NCI-H510A (cell line): ENCODE measurements around the gene YIPF6.
"Not testable (repeated sequence)": the region's sequence is repeated elsewhere in the genome, so short reads cannot be mapped to it uniquely, and the experiment has no call there.

Experiments used
- DNase-seq: peaks from one replicate; lab custom pipeline; 2025; lab: John Stamatoyannopoulos, UW

Gene YIPF6

DNA sequence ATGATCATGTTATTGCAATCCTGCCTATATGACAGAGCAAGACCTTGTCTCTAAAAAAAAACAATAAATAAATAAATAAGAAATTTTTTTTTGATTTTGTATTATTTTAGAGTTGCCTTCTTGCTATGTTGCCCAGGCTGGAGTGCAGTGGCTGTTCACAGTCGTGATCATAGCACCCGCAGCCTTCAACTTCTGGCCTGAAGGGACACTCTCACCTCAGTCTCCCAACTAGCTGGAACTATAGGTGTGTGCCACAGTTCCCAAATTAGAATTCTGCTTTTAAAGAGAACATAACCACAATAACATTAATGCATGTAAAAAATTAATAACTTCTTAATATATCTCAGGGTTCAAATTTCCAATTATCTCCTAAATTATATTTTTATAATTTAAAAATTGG, 7.8 kb downstream of the YIPF6 start:
- DNase-seq, result no peak

DNA sequence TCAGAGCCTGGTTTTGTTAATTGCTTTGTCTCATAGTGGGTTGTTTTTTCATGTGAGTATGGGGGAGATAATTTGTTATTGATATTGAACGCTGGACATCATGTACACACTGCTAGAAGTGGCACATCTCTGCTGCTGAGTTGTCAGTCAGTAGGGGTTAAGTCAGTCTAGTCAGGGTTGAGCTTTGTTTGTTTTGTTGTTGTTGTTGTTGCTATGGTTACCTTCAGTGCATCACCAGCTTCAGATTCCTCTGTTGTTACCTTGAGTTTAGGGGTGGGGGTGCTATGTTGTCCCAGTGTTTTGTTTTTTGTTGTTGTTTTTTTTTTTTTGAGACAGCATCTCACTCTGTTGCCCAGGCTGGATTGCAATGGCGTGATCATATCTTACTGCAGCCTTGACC, 9.9 kb downstream of the YIPF6 start:
- no peak for DNase-seq

DNA sequence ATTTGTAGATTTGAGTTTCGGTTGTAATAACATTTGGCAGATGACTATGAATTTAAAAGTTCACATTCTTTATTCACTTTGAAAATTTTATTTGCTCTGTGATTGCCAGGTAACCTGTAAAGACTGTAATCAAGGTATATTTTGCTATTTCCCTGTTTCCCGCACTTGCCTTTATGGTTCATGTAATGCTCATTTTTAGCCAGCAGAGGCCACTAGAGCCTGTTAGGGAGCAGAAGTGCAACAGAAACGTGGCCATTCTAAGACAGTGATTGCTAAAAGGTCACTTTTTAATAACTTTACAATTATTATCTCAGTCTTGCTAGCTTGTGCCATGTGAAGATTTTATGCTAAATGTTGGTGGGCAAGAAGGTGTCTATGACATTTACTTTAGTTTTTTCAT, 12.4 kb downstream of the YIPF6 start:
- DNase-seq, result no peak

DNA sequence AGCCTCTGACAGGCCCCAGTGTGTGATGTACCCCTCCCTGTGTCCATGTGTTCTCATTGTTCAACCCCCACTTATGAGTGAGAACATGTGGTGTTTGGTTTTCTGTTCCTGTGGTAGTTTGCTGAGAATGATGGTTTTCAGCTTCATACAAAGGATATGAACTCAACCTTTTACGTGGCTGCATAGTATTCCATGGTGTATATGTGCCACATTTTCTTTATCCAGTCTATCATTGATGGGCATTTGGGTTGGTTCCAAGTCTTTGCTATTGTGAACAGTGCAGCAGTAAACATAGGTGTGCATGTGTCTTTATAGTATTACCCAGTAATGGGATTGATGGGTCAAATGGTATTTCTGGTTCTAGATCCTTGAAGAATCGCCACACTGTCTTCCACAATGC, 25.8 kb downstream of the YIPF6 start:
- not testable (repeated sequence) for DNase-seq

DNA sequence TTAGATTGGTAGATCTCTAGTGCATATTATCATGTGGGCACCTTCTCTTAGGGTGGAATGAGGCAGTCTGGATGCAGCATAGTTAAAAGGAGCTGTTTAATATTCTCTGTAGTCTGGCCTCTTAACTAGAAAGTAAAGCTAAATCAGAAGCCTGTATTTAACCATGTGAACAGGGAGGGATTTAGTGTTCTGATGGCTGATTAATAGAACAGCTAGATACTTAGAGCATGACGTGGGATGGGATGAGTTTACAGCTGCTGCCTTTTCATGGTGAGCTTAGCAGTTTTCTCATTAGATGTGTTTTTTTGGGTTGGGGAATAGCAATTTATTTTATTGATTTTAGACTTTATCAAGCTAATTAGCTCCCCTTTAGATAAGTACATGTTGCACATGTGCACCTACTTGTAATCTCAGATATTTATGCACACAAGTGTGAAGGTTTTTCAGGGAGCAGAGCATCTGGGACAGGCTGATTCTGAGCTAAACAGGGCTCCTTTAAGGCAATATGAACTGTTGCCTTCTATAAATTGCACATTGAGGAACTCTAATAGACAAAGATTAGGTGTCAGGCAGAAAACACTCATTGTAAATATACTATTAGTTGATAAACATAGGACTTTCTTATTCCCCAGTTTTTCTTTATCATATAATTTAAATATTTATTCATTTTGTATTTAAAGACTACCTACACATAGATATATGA, 34.1 kb downstream of the YIPF6 start:
- no peak for DNase-seq

DNA sequence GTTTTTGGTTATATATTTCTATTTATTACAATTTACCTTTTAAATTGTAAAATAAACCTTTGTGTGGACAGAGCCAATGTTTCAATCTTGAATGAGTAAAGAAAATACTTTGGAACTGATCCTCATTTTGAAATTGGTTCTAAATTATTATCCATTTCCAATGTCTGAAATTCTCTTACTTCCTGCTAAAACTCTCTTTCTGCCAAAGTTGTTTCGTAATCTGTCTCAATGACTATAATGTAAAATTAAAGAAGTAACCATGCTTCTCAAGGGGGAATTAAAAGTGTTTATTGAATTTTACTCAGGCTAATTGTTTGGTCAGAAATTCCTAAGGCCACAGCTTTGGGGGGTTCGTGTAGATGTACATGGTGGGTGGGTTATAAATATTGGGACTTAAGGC, 34.8 kb downstream of the YIPF6 start:
- no peak for DNase-seq

DNA sequence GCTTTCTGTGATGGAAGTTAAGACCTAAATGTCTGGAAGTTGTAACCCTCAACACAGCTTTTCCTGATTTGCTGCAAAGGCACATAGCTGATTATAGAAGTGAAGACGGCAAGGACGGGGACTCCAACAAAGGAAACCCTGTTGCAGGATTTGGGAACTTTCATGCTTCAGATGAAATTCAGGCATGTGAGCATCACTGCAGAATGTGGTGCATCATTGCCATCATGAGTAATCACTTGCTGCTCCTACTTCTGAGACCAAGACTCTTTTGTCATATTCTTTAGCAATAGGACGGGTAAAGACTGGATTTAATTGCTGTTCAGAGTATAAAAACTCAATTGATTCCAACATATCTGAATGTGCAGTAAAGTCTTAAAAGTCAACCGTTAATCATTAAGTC, 35.8 kb downstream of the YIPF6 start:
- no peak for DNase-seq

DNA sequence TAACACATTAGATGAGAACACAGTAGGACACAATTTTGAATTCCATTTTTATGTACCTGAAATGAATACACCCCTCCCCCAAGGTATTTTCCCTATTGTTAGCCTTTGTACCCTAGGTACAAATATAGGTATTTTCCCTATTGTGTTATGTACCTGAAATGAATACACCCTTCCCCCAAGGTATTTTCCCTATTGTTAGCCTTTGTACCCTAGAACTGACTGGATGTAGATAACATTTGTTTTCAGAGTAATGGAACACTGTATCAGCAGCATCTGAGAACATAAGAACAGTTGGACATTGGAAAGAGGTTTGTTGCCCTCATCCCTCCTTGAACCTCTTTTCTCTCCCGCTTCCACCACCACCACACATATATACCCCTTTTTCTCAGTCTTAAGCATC, 37.6 kb downstream of the YIPF6 start:
- DNase-seq, result no peak

DNA sequence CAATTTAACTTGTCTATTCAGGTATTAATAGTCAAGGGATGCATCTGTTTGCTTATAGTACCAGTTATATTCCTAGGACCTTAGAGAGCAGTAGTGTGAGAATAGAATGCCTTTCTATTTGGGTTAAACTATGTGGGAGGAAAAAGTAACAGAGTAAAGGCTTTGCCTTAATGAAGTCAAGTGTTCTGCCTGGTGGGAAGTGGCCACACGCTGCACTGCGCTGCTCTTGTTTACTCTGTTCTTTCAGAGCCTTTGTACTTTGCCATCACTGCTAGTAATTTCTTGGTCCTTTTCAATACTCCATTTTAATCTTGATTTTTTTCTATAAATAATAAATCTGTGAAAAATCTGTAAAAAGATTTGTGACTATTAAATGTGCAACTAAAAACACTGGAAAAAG, 38.0 kb downstream of the YIPF6 start:
- no peak for DNase-seq

DNA sequence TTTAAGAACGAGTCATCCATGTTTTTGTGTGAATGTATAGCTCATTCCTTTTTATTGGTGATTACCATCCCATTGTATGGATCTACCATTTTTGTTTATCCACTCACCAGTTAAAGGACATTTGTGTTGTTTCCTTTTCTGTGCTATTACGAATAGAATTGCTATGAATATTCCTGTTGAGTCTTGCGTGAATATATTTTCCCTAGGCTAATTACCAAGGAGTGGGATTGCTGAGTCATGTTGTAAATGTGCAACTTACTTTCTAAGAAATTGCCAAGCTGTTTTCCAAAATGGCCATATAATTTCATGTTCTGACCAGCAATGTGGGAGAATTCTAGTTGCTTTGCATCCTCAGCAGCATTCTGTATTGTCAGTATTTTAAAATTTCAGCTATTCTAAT, 51.3 kb downstream of the YIPF6 start:
- no peak for DNase-seq

DNA sequence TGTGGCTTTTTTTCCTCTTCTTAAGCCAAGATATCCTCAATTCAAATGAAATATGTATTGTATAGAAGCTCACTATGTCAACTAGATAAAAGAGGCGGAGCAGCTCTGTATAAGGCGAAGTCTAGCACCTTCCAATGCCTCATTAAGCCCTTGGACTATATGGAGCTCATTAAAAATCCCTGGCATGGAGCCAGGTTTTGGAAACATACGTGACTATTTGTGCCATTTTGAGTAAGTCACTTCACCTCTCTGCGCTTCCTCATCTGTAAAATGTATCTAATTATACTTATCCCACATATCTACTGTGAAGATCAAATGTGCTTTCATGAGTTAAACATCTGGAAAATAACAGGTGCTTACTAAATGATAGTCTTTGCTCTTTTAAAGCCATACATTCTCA, 57.2 kb downstream of the YIPF6 start:
- no peak for DNase-seq

DNA sequence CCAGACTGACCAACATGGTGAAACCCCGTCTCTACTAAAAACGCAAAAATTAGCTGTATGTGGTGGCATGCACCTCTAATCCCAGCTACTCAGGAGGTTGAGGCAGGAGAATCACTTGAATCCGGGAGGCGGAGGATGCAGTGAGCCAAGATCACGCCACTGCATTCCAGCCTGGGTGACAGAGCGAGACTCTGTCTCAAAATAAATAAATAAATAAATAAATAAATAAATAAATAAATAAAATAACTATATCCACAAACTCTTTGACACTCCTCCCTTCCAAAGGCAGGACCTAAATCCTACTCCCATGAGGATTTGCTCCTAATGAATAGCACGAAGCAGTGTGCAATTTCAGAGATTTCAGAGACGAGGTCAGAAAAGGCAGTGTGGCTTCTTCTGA, 58.3 kb downstream of the YIPF6 start:
- DNase-seq, result not testable (repeated sequence)

DNA sequence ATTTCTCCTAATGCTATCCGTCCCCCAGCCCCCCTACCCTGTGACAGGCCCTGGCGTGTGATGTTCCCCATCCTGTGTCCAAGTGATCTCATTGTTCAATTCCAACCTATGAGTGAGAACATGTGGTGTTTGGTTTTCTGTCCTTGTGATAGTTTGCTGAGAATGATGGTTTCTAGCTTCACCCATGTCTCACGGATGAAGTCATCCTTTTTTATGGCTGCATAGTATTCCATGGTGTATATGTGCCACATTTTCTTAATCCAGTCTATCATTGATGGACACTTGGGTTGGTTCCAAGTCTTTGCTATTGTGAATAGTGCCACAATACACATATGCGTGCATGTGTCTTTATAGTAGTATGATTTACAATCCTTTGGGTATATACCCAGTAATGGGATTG, 61.1 kb downstream of the YIPF6 start:
- DNase-seq, result not testable (repeated sequence)

DNA sequence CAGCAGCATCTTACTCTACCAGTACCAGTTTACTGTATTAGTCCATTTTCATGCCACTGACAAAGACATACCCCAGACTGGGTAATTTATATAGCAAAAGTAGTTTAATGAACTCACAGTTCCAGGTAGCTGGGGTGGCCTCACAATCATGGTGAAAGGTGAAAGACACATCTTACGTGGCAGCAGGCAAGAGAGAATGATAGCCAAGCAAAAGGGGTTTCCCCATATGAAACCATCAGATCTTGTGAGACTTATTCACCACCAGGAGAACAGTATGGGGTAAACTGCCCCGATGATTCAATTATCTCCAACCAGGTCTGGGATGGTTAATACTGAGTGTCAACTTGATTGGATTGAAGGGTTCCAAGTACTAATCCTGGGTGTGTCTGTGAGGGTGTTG, 69.3 kb downstream of the YIPF6 start:
- no peak for DNase-seq

DNA sequence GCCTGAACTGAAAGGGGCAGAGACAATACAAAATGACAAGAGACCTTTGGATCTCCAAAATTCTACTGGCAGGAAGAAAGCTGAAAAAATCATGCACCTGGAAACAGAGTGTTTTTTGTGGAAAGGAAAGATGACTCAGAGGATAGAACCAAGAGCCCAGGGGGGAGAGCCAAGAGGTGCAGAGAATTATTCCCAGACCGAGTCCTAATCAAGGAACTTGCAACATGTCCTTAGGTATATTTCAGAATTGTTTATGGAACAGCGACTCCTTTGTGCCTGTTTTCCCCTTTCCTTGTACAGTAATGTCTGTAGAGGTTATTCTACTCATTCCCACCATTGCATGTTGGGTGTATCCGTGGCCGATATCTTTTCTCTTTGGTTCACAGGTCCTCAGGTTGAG, 71.7 kb downstream of the YIPF6 start:
- no peak for DNase-seq

DNA sequence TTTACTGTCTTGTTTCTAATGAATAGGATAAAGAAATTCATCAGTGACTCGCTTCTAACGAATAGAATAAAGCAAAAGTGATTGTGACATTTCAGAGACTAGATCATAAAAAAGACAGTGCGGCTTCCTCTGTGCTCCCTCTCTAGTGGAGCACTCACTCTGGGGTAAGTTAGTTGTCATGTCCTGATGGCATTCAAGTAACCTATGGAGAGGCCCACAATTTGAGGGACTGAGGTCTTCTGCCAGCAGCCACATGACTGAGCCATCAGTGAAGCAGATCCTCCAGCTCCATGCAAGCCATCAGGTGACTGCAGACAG, 72.4 kb downstream of the YIPF6 start:
- no peak for DNase-seq

DNA sequence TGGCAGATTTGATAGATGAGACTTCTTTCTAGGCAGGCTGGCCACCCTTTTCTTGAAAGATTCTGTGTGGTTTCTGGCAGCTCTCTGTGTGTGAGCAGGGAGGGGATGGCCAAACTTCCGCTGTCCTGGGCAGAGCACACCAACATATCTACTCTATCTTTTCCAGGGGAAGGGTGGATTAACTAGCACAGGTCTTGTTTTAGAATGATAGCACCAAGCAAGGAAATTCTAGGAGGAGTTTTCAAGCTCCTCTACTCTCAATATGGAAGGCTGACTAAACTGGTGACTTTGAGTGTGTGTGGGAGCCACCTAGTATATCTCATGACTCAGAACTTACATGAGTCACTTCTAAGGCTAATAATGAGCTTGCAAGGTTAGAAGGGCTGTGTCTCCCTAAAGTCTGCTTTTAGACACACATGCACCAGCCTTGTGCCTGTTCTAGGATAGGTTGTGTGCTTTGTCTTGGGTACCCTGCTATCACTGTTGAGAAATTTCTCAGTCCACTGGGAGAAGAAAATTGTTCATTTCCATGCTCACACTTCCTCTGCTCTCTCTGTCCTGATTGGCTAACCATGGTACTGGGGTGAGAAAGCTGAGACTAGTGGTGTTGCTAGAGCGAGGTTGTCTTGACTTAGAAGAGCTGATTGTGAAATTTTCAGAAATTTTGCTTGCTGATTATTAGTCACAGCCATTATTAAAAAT, 72.9 kb downstream of the YIPF6 start:
- no peak for DNase-seq

DNA sequence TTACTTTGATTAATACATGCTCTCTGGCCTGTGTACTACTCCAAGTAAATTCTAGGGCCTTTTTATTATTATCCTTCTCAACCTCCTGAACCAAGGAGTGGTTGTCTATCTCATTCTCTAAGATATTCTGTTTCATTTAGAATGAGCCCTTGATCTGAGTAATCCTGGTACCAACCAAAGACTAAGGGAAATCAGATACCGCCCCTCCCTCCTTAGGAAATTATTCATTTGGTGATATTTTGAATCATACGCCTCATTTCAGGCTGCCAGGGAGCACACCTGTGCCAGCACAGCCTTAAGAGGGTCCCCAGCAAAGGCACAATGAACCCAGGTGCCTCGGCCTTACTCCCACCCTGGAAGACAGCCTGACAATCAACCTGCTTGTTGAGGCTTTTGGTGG, 75.4 kb downstream of the YIPF6 start:
- DNase-seq, result no peak

DNA sequence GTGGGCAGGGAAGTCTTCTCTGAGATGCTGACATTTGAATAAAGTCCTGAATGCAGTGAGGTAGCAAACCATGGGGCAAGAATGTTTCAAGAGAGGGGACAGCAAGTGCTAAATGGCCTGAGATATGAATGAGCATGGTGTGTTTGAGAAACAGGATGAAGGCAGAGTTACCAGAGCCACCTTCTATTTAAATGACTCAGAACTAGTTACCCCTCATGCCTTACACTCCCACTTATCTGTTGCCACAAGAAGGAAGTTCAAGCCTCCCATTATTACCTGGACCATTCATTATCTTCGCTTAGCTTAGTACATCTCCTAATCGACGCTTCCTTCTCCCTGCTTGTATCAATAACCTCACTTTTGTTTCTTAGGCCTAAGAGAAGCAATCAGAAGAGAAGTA, 81.0 kb downstream of the YIPF6 start:
- DNase-seq, result no peak

DNA sequence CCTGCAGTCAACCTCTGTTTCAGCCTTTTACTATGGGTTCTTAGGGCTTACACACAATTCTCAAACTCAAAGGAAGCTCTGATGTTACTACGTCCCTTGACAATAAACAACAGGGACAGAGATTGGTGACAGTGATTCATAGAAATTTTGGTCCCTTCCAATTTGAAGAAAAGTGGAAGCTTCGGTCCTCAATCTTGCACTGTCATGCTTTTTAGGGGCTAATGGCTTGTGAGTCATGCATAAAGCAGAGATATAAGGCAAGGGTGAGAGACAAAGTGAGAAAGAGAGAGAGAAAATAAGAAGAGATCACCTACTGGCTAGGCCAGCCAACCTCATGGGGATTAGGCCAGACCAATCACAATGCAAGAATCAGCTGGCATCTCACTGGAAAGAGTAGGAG, 85.4 kb downstream of the YIPF6 start:
- DNase-seq, result no peak
